Hematopoietic multipotent progenitor cell (in vitro differentiated cells): ENCODE measurements around the gene ENPP1. TPM values are rescaled to one million over a fixed set of nuclear protein-coding genes. Genes with fewer than 3 reads are reported as not detected.
A peak's percentile ranks its signal among the peaks of the same experiment; 100 is the strongest.
"Not testable (repeated sequence)": the region's sequence is repeated elsewhere in the genome, so short reads cannot be mapped to it uniquely, and the experiment has no call there.

Experiments used
- DNase-seq, 3 donors: peaks; one replicate each; pipeline ENCODE4 v3.0.0-alpha.2; 2011 to 2015; ENCODE audit warnings: low read depth in 2 of 3, low spot score in 2 of 3
- total RNA-seq: library from RNA; depleted of rRNA; stranded (reverse); fragments of >200 nt; gene quantifications from one replicate; pipeline ENCODE4 v1.2.3, GENCODE V29; 2012

The ENPP1 gene
- total RNA-seq, 1 donor: under 0.01 TPM

- DNase-seq: no peak
Measured at GRCh38 chr6:131862476-131862875, 54.7 kb downstream of the ENPP1 start.

- no peak for DNase-seq
Measured at GRCh38 chr6:131867744-131868143, 59.9 kb downstream of the ENPP1 start.

- DNase-seq: no peak
Measured at GRCh38 chr6:131868836-131869235, 61.0 kb downstream of the ENPP1 start.

GRCh38 chr6:131875647-131876046, 67.8 kb downstream of the ENPP1 start:
- no peak for DNase-seq

GRCh38 chr6:131876545-131876944, 68.7 kb downstream of the ENPP1 start:
- no peak for DNase-seq

GRCh38 chr6:131877999-131878789, 70.4 kb downstream of the ENPP1 start:
- no peak for DNase-seq

- DNase-seq: no peak
Measured at GRCh38 chr6:131883016-131883415, 75.2 kb downstream of the ENPP1 start.

- DNase-seq: no peak
Measured at GRCh38 chr6:131885237-131885636, 77.4 kb downstream of the ENPP1 start.

GRCh38 chr6:131886517-131886916, 78.7 kb downstream of the ENPP1 start:
- DNase-seq: no peak

GRCh38 chr6:131890091-131890490, 82.3 kb downstream of the ENPP1 start:
- no peak for DNase-seq

GRCh38 chr6:131893198-131893597, 85.4 kb downstream of the ENPP1 start:
- no peak for DNase-seq

- DNase-seq: no peak
Measured at GRCh38 chr6:131894493-131895424, 86.9 kb downstream of the ENPP1 start.

- no peak for DNase-seq
Measured at GRCh38 chr6:131897050-131897435, 89.2 kb downstream of the ENPP1 start.

GRCh38 chr6:131897621-131898020, 89.8 kb downstream of the ENPP1 start:
- DNase-seq: no peak

GRCh38 chr6:131898718-131899117, 90.9 kb downstream of the ENPP1 start:
- DNase-seq: no peak

GRCh38 chr6:131900231-131900630, 92.4 kb downstream of the ENPP1 start:
- DNase-seq: no peak

GRCh38 chr6:131901326-131901873, 93.6 kb downstream of the ENPP1 start:
- DNase-seq: not testable (repeated sequence)

GRCh38 chr6:131903734-131904133, 95.9 kb downstream of the ENPP1 start:
- DNase-seq: not testable (repeated sequence)

GRCh38 chr6:131908787-131909186, 101.0 kb downstream of the ENPP1 start:
- DNase-seq: not testable (repeated sequence)

- DNase-seq: peak; percentile 33 to 90 (median 73)
Measured at GRCh38 chr6:131909408-131910218, 101.8 kb downstream of the ENPP1 start.

GRCh38 chr6:131910219-131910589, 102.4 kb downstream of the ENPP1 start:
- no peak for DNase-seq
